NCI-H1436 treated with DMSO at 0.1 percent for 48 hours (cell line): ENCODE data around the gene GTPBP2.
"Not testable (repeated sequence)": the region's sequence is repeated elsewhere in the genome, so short reads cannot be mapped to it uniquely, and the experiment has no call there.

Experiments used
- DNase-seq: peaks from one replicate; lab custom pipeline; 2025; lab: John Stamatoyannopoulos, UW

Gene GTPBP2

GRCh38 chr6:43623880-43624785, 4.9 kb downstream of the GTPBP2 start:
- DNase-seq = no peak

DNA sequence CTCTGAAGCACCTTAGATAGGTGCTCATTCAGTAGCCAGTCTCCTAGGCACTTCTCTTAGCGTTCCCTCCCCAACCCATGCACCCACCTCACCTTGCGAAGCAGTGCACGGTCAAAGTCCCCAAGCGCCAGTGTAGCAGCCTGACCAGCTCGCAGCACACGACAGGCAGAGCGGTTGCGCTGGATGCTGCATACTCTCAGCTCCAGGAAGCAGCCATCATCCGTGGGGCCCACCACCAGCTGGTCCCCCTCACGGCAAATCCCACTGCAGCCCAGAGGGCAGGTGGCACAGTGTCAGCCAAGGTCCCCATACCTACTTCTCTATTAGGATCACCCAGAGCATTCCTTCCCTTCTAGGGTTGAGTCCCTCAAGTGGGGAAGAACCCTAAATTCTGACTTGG, 6.5 kb downstream of the GTPBP2 start:
- DNase-seq = no peak

GRCh38 chr6:43621836-43622180, 7.3 kb downstream of the GTPBP2 start:
- DNase-seq = no peak

DNA sequence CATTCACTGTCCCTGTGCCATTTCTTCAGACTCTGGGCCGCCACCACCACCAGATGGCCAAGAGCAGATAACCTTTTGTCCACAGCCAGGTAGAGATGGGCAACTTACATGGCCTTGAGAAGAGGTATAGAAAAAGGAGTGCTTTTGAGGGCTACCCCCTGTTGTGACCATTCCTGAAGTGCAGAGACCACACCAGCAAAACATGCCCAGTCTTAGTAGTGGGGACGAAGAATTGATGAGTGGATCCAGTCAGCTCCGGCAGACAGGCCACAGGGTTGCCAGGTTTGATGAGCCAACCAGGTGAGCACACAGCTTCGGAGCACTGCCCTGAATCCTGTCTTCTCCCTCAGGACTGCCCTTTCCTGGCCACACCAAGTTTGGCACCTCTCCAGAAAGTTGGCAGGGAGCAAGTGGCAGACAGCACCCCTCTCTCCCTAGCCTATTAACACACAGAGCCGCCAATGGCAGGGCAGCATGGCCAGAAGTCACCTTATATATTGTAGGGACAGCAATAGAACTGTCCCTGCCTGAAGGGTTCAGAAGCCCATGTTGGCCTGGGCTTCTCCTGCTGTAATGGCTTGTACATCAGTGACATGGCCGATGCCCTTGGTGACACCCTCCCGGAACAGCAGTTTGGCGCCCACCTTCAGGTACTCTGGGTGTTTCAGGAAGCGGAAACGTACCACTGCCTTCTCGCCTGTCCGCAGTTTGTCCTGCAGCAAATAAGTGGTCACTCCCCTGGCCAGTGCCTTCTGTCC, 7.8 kb downstream of the GTPBP2 start:
- DNase-seq = no peak

DNA sequence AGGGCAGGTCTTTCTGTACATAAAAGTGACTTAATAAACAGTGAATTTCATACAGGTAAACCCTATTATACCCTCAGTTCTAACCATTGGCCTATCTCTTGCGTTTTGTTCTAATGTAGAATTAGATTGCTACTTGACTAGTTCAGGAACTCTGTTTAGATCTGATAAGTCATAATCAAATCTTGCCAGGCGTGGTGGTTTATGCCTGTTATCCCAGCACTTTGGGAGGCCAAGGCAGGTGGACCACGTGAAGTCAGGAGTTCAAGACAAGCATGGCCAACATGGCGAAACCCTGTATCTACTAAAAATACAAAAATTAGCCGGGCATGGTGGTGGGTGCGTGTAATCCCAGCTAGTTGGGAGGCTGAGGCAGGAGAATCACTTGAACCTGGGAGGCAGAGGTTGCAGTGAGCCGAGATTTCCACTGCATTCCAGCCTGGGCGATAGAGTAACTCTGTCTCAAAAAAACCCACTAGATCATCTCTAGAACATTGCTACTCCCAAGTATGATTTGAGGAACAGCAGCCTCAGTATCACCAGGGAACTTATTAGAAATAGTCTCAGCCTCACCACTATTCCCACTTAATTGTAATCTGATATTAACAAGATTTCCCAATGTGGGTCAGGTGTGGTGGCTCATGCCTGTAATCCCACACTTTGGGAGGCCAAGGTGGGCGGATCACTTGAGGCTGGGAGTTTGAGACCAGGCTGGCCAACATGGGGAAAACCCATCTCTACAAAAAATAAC, 12.2 kb downstream of the GTPBP2 start:
- DNase-seq = no peak

DNA sequence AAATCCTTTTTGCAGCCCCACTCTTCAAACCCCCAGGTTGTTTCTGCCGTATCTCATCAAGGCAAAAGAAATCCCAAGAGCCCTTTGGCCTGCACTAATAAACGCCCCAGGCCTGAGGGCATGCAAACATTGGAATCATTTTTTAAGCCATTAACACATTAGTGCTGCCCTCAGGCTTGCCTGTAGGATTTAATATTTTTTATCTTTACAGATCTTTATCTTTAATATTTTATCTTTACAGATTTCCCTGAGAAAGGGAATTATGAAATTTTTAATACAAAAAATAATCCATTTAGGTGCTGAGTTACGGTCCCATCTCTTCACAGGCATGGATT, 14.7 kb downstream of the GTPBP2 start:
- DNase-seq = no peak

- no peak for DNase-seq
Measured at GRCh38 chr6:43613721-43614395, 15.2 kb downstream of the GTPBP2 start.

- no peak for DNase-seq
Measured at GRCh38 chr6:43610431-43610830, 18.6 kb downstream of the GTPBP2 start.

DNA sequence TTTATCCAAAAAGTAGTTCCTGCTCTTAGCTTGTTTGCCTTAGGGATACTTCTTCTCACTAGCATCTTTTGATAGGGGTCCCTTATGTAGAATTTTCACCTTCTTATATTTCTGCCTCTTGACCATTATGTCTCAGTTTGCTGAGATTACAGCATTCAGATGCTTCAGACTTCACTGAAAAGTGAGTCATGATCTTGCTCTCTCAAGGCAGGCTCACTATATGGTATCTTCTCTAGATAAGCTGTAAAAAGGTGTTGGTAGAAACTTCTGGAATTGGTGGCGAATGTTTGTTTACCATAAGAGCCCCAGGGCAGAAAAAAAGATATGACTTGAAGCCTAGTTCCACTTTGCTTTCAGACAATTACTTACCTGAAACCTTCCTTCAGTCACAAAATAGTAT, 19.7 kb downstream of the GTPBP2 start:
- DNase-seq = no peak

DNA sequence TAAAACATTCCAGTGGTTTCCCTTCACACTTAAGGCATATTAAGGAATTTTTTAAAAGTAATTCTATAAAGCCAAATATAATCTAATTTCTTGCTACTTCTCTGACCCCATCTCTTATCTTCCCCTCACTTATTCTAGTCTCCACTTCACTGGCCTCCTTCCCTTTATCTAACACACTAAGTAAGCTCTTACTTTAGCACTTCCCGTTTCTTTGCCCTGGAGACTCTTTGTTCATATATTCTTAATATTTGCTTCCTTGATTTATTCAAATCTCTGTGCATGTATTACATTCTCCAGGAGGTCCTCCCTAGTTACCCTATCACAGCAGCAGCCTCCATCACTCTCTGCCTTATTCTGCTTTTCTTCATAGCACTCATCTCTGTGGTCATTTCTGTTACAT, 20.3 kb downstream of the GTPBP2 start:
- no peak for DNase-seq

- DNase-seq = peak; percentile 14
Measured at GRCh38 chr6:43608310-43608763, 20.7 kb downstream of the GTPBP2 start.

GRCh38 chr6:43606019-43606418, 23.0 kb downstream of the GTPBP2 start:
- no peak for DNase-seq

- DNase-seq = no peak
Measured at GRCh38 chr6:43604174-43604573, 24.9 kb downstream of the GTPBP2 start.

GRCh38 chr6:43600595-43600994, 28.5 kb downstream of the GTPBP2 start:
- no peak for DNase-seq

DNA sequence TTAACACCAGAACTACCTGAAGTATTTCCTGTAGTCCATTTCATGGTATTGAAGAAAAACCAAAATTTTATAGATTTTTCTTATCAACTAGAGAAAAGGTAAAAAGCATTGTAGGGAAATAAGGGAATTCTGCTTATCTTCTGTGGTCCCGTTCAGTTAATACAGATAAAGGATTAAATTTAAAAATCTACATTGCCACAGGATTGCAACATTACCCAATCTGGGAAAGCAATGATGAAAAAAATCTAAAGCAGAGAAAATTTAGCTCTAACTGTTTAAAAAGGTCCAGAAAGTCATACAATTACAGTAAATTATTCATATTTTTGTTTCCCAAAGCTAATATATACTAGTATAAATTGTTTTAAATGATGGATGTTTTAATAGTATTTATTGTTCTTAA, 35.1 kb downstream of the GTPBP2 start:
- DNase-seq = no peak

GRCh38 chr6:43589564-43589963, 39.5 kb downstream of the GTPBP2 start:
- not testable (repeated sequence) for DNase-seq

- no peak for DNase-seq
Measured at GRCh38 chr6:43588194-43588593, 40.9 kb downstream of the GTPBP2 start.

DNA sequence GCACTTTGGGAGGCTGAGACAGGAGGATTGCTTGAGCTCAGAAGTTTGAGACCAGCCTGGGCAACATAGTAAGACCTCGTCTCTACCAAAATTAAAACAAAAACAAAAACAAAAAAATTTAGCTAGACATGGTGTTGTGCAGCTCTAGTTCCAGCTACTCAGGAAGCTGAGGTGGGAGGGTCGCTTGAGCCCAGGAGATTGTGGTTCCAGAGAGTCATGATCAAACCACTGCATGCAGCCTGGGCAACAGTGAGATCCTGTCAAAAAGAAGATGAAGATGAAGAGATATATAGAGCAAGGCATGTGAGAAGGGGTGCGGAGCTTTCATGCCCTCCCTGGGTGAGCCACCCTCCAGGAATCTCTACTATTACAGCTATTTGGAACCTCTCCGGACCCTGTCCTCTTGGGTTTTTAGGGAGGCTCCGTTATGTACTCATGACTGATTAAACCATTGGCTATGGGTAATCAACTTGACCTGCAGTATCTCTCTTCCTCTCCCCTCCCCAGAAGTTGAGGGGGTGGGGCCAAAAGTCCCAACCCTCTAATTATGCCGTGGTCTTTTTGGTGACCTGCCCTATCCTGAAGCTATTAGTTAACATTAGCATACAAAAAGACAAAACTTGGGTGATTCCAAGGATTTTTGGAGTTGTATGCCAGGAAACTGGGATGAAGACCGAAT, 44.0 kb downstream of the GTPBP2 start:
- DNase-seq = no peak

DNA sequence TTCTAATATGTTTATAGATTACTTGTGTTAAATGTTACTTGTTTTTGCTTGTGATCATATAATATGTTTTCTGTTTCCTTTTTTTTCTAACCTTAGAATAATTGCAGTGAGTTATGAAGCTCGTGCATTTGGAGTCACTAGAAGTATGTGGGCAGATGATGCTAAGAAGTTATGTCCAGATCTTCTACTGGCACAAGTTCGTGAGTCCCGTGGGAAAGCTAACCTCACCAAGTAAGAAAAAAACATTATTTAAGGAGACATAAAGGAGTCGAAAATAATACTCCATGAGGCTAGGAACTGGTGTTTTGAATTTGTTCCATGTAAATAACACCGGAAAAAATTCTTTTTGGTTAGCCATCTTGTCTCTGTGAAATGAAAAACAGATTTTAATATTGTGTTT, 46.2 kb downstream of the GTPBP2 start:
- no peak for DNase-seq

- DNase-seq = no peak
Measured at GRCh38 chr6:43579171-43579570, 49.9 kb downstream of the GTPBP2 start.

GRCh38 chr6:43578748-43579147, 50.3 kb downstream of the GTPBP2 start:
- no peak for DNase-seq
